Omental fat pad (tissue), 4 donors: ENCODE results near the gene ADISSP. TPM values are rescaled to one million over a fixed set of nuclear protein-coding genes. Genes with fewer than 3 reads are reported as not detected.

Source experiments
- ATAC-seq: fragments of 150-250 bp; one replicate; pipeline ENCODE4 v1.9.1; 2016; ENCODE audit warnings: mild to moderate bottlenecking, moderate library complexity; ENCODE audit not compliant: low FRiP score
- DNase-seq: peaks from one replicate; pipeline ENCODE4 v3.0.0-alpha.2; 2019; ENCODE audit warnings: low spot score
- CTCF ChIP-seq, 3 donors: fragments of 450-650 bp; IDR thresholded peaks; one replicate each; pipeline ENCODE4 v1.5.1; 2016 to 2017; ENCODE audit warnings: antibody characterized with exemption in 3 of 3, mild to moderate bottlenecking in 3 of 3, moderate library complexity in 2 of 3
- total RNA-seq, 4 donors: library from RNA; depleted of rRNA; stranded (reverse); fragments of >200 nt; gene quantifications; one replicate each; pipeline ENCODE4 v1.1.0, GENCODE V29; 2016

The ADISSP gene
- total RNA-seq, result 10 to 100 TPM; 19.7 to 32.3 (median 30.3) TPM

GRCh38 chr20:3767427-3768341 lies at the start of gene ADISSP:
TSS of gene ADISSP (minus strand) at chr20:3767753. CDS start at chr20:3760100, 7,653 bp downstream.
- TF ChIP-seq CTCF (IDR thresholded peaks at IDR 0.05), result no peak
- ATAC-seq (peak; percentile 95), DNase-seq (peak; percentile 88)

GRCh38 chr20:3815703-3816315 lies 48.3 kb upstream of the ADISSP start:
- TF ChIP-seq CTCF (IDR thresholded peaks at IDR 0.05), result no peak
- DNase-seq, result no peak
- ATAC-seq, result no peak

DNA sequence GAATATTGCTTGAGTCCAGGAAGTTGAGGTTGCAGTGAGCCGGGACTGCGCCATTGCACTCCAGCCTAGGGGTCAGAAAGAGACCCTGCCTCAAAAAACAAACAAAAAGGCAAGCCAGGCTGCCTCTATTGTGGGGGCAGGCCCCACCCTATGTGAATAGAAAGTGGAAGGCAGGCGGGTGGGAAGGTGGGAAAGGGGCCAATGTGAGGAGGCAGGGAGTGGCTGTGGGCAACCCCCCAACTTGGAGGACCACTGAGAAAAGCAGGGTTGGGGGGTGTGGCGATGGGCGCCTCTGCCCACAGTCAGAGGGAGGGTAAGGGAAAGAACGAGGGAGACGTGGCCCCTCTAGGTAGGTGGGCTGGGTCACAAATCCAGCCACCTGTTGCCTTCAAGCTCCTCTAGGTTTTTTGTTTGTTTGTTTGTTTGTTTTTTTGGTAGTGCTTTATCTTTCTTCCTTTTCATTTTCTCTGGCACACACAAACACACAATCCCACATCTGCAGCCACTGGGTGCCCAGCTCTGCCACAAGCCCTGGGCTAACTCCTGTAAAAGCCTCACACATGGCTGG lies 47.5 kb upstream of the ADISSP start:
- DNase-seq (no peak), ATAC-seq (no peak)
- TF ChIP-seq CTCF (IDR thresholded peaks at IDR 0.05), result no peak

DNA sequence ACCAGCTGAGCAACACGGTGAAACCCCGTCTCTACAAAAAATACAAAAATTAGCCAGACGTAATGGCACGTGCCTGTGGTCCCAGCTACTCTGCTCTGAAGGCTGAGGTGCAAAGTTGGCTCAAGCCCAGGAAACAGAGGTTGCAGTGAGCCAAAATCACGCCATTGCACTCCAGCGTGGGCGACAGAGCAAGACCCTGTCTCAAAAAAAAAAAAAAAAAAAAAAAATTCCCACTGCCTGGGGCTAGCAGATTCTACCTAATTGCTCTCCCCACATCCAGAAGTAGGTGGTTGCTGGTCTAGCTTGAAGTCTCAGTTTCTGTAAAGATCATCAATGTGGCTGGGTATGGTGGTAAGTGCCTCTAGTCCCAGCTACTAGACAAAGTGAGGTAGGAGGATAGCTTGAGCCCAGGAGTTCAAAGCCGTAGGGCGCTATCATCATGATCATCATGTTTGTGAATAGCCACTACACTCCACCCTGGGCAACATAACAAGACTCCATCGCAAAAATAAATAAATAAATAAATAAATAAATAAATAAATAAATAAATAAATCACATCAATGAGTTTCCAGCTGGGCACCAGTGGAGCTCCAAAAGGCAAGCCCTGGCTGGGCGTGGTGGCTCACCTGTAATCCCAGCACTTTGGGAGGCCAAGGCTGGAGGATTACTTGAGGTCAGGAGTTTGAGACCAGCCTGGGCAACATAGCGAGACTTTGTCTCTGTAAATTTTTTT lies 46.5 kb upstream of the ADISSP start:
- no peak for ATAC-seq
- DNase-seq, result no peak
- no peak for TF ChIP-seq CTCF (IDR thresholded peaks at IDR 0.05)

DNA sequence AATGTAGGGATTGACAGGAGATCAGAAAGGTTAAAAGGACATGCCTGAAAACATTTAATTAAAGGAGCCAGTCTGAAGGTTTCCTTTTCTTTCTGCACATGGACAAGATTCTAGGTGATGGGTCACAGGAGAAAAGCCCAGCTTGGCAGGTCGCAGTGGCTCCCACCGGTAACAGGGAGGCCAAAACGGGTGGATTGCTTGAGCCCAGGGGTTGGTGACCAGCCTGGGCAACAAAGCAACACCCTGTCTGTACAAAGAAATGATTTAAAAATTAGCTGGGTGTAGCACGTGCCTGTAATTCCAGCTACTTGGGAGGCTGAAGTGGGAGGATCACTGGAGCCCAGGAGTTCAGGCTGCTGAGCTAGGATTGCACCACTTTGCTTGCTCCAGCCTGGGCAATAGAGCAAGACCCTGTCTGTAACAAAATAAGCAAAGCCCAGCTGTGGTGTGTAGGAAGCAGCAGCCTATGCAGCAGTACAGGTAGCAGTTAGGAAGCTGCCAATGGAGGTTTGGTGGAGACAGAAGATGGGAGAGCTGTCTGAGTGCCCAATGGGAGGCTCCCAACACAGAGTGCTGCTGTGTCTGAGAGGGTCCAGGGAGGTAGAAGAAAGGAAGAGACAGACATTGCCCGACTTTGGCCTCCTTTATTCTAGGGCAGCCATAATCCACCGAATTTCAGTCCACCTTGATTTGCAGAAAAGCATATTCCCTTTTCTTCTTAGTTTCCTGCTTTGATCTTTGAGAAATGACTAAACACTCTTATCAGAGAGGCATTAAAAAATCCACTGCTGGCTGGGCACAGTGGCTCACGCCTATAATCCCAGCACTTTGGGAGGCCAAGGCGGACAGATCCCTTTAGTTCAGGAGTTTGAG lies 45.7 kb upstream of the ADISSP start:
- ATAC-seq (no peak), DNase-seq (no peak)

More for the DNA sequence above, 45.7 kb upstream of the ADISSP start:
- TF ChIP-seq CTCF (IDR thresholded peaks at IDR 0.05), result no peak
